Ishikawa (cell line): ENCODE results near the gene ZNF292.

Experiments used
- CEBPB ChIP-seq: IDR thresholded peaks from 2 replicates; pipeline ENCODE4 v1.6.1; 2012
- CREB1 ChIP-seq: IDR thresholded peaks from 2 replicates; pipeline ENCODE4 v1.6.1; 2012; ENCODE audit warnings: low read depth
- EGR1 ChIP-seq: IDR thresholded peaks from 2 replicates; pipeline ENCODE4 v1.6.1; 2012
- EP300 ChIP-seq: IDR thresholded peaks from 2 replicates; pipeline ENCODE4 v1.6.1; 2012; ENCODE audit warnings: borderline replicate concordance
- FOXM1 ChIP-seq: IDR thresholded peaks from 2 replicates; pipeline ENCODE4 v1.6.1; 2012; ENCODE audit warnings: low read depth, borderline replicate concordance
- MAX ChIP-seq: IDR thresholded peaks from 2 replicates; pipeline ENCODE4 v1.6.1; 2012
- NFIC ChIP-seq: IDR thresholded peaks from 2 replicates; pipeline ENCODE4 v1.6.1; 2012
- RAD21 ChIP-seq: IDR thresholded peaks from 2 replicates; pipeline ENCODE4 v1.6.1; 2012; ENCODE audit warnings: low read depth
- REST ChIP-seq: IDR thresholded peaks from 2 replicates; pipeline ENCODE4 v1.6.1; 2012; ENCODE audit warnings: low read depth, mild to moderate bottlenecking
- TAF1 ChIP-seq: IDR thresholded peaks from 2 replicates; pipeline ENCODE4 v1.6.1; 2012; ENCODE audit warnings: low read depth, mild to moderate bottlenecking
- TCF12 ChIP-seq: IDR thresholded peaks from 2 replicates; pipeline ENCODE4 v1.6.1; 2012; ENCODE audit warnings: low read depth
- TEAD4 ChIP-seq: IDR thresholded peaks from 2 replicates; pipeline ENCODE4 v1.6.1; 2012
- USF1 ChIP-seq: IDR thresholded peaks from 2 replicates; pipeline ENCODE4 v1.6.1; 2012
- YY1 ChIP-seq: IDR thresholded peaks from 2 replicates; pipeline ENCODE4 v1.6.1; 2012; ENCODE audit warnings: low read depth
- ZBTB7A ChIP-seq: IDR thresholded peaks from 2 replicates; pipeline ENCODE4 v1.6.1; 2012; ENCODE audit warnings: low read depth

The ZNF292 gene

GRCh38 chr6:87127737-87128136, 27.6 kb upstream of the ZNF292 start:
- TF ChIP-seq YY1, result no peak
- TF ChIP-seq USF1, result no peak
- no peak for TF ChIP-seq RAD21
- no peak for TF ChIP-seq CEBPB
- TF ChIP-seq TCF12, result no peak
- no peak for TF ChIP-seq CREB1
- TF ChIP-seq NFIC, result no peak
- TF ChIP-seq MAX, result no peak
- no peak for TF ChIP-seq FOXM1
- TF ChIP-seq TAF1, result no peak
- TF ChIP-seq ZBTB7A, result no peak
- TF ChIP-seq EGR1, result no peak
- TF ChIP-seq REST, result no peak
- no peak for TF ChIP-seq EP300
- TF ChIP-seq TEAD4, result no peak

- TF ChIP-seq NFIC (no peak), TEAD4 (no peak), CEBPB (no peak), EP300 (no peak), TAF1 (no peak), ZBTB7A (no peak), EGR1 (no peak), MAX (no peak), TCF12 (no peak), REST (no peak), YY1 (no peak), FOXM1 (no peak), RAD21 (no peak)
These were observed 18.4 kb upstream of the ZNF292 start for GRCh38 chr6:87136963-87137362.

- no peak for TF ChIP-seq YY1
- peak; percentile 87 for TF ChIP-seq RAD21
- no peak for TF ChIP-seq REST
These were observed 16.1 kb upstream of the ZNF292 start for GRCh38 chr6:87139236-87139635.

GRCh38 chr6:87146363-87146762, 9.0 kb upstream of the ZNF292 start:
- no peak for TF ChIP-seq TCF12
- TF ChIP-seq YY1, result no peak
- TF ChIP-seq NFIC, result no peak
- TF ChIP-seq ZBTB7A, result no peak
- TF ChIP-seq EP300, result no peak
- TF ChIP-seq RAD21, result no peak
- no peak for TF ChIP-seq CREB1
- no peak for TF ChIP-seq TAF1
- TF ChIP-seq MAX, result no peak
- no peak for TF ChIP-seq EGR1
- TF ChIP-seq TEAD4, result no peak
- TF ChIP-seq REST, result no peak
- no peak for TF ChIP-seq CEBPB
- no peak for TF ChIP-seq USF1
- TF ChIP-seq FOXM1, result no peak
